HepG2 (cell line): ENCODE measurements around the gene MSX2. TPM values are rescaled to one million over a fixed set of nuclear protein-coding genes. Genes with fewer than 3 reads are reported as not detected.

Experiments used
- ATAC-seq: fragments of 200-7000 bp; cut with Tn5 transposase; 3 replicates; pipeline ENCODE4 v1.9.1; 2020; ENCODE audit warnings: mild to moderate bottlenecking, moderate library complexity
- BruUV-seq: library from RNA; stranded (reverse); fragments of 400-500 nt; replicated peaks from 2 replicates; lab custom pipeline; 2021; lab: Mats Ljungman, UMichigan
- CTCF ChIA-PET: fragments of 300-600 bp; formaldehyde crosslinking; extraction: SDS; loops from one replicate; lab custom pipeline; 2021; ENCODE audit warnings: low total read pairs, inconsistent platforms, low intra/inter-chr PET ratio; lab: Yijun Ruan, JAX
- POLR2A ChIA-PET: fragments of 350-600 bp; sonication (Branson Sonifier 250); formaldehyde crosslinking; loops from one replicate; lab custom pipeline; 2020; ENCODE audit warnings: antibody characterized with exemption, inconsistent platforms; lab: Yijun Ruan, JAX
- DNase-seq: peaks from one replicate; pipeline ENCODE4 v3.0.0-alpha.2; 2015; ENCODE audit warnings: low spot score
- FAIRE-seq: peaks from 3 replicates; lab custom pipeline; 2011; peaks lifted over from hg19 to GRCh38; lab: Jason Lieb, UNC
- H2AFZ ChIP-seq: one replicate; pipeline ENCODE4 v1.6.1; 2011; ENCODE audit warnings: low read length, inconsistent platforms
- H3K27ac ChIP-seq: fragments of 300-600 bp; 3 replicates; pipeline ENCODE4 v1.8.0; 2011; ENCODE audit warnings: mixed run types, mild to moderate bottlenecking, mixed read lengths, low read length, inconsistent platforms; ENCODE audit not compliant: insufficient read depth; ENCODE audit errors: extremely low read length
- H3K27me3 ChIP-seq, 2 experiments: fragments of 200-600 bp in 1 of 2; 2 replicates in 1 of 2; 3 replicates in 1 of 2; pipeline versions ENCODE4 v1.6.0 to v1.8.0; 2011; ENCODE audit warnings: low read length in 2 of 2, mild to moderate bottlenecking in 2 of 2, moderate library complexity in 2 of 2, inconsistent platforms in 1 of 2; ENCODE audit not compliant: insufficient read depth in 2 of 2, control insufficient read depth in 1 of 2
- H3K36me3 ChIP-seq, 2 experiments: fragments of 200-600 bp in 1 of 2; replicated peaks in 1 of 2; 2 replicates in 1 of 2; 3 replicates in 1 of 2; pipeline versions ENCODE4 v1.5.1 to v1.8.0; 2011; ENCODE audit warnings: low read length in 2 of 2, inconsistent platforms in 1 of 2; ENCODE audit not compliant: insufficient read depth in 2 of 2, control insufficient read depth in 1 of 2
- H3K4me1 ChIP-seq: 2 replicates; pipeline ENCODE4 v1.5.1; 2012; ENCODE audit warnings: low read length, inconsistent platforms; ENCODE audit not compliant: insufficient read depth
- H3K4me2 ChIP-seq: 2 replicates; pipeline ENCODE4 v1.6.0; 2011; ENCODE audit warnings: low read depth, low read length, inconsistent platforms
- H3K4me3 ChIP-seq, 3 experiments: fragments of 200-600 bp in 1 of 3; sonication (generic), shearing (Covaris generic) in 1 of 3; replicated peaks in 1 of 3; 2 replicates each; pipeline ENCODE4 v1.5.1; 2011 to 2016; ENCODE audit warnings: low read length in 3 of 3, inconsistent platforms in 2 of 3, low read depth in 2 of 3, mild to moderate bottlenecking in 2 of 3, control low read depth in 1 of 3, mixed read lengths in 1 of 3; ENCODE audit not compliant: insufficient read depth in 1 of 3
- H3K79me2 ChIP-seq: one replicate; pipeline ENCODE4 v1.6.1; 2011; ENCODE audit warnings: low read length, inconsistent platforms; ENCODE audit not compliant: insufficient read depth
- H3K9ac ChIP-seq: 2 replicates; pipeline ENCODE4 v1.6.0; 2011; ENCODE audit warnings: mild to moderate bottlenecking, low read depth, low read length, inconsistent platforms; ENCODE audit not compliant: insufficient read depth
- H3K9me3 ChIP-seq: 2 replicates; pipeline ENCODE4 v1.5.1; 2012; ENCODE audit warnings: mild to moderate bottlenecking, low read length
- H4K20me1 ChIP-seq: 2 replicates; pipeline ENCODE4 v1.6.0; 2011; ENCODE audit warnings: inconsistent platforms, mild to moderate bottlenecking, low read length, moderate library complexity; ENCODE audit not compliant: insufficient read depth
- CEBPB ChIP-seq: IDR thresholded peaks from 2 replicates; pipeline ENCODE4 v1.6.1; 2011; ENCODE audit warnings: low read depth, low read length, improper control_type of control experiment, borderline replicate concordance
- ELF1 ChIP-seq: sonication (generic); formaldehyde crosslinking; IDR thresholded peaks from 2 replicates; pipeline ENCODE4 v1.4.0; 2020; ENCODE audit warnings: missing genetic modification reagents
- FOXM1 ChIP-seq: sonication (generic); formaldehyde crosslinking; IDR thresholded peaks from 2 replicates; pipeline ENCODE4 v1.5.0; 2020; ENCODE audit warnings: missing genetic modification reagents
- HHEX ChIP-seq: IDR thresholded peaks from 2 replicates; pipeline ENCODE4 v1.6.1; 2016; ENCODE audit warnings: control low read depth
- HNF4G ChIP-seq, 2 experiments: sonication (generic) in 1 of 2; formaldehyde crosslinking in 1 of 2; IDR thresholded peaks; 2 replicates each; pipeline versions ENCODE4 v1.4.0 to v1.6.1; 2011 to 2020; ENCODE audit warnings: borderline replicate concordance in 2 of 2, low read depth in 2 of 2, mild to moderate bottlenecking in 2 of 2, low read length in 1 of 2, missing genetic modification reagents in 1 of 2, moderate library complexity in 1 of 2
- LCORL ChIP-seq, 2 experiments: fragments of 450-650 bp in 1 of 2; sonication (generic) in 1 of 2; formaldehyde crosslinking in 1 of 2; IDR thresholded peaks; 2 replicates each; pipeline versions ENCODE4 v1.5.0 to v1.6.1; 2017 to 2020; ENCODE audit warnings: antibody characterized with exemption in 1 of 2, missing genetic modification reagents in 1 of 2
- MXD3 ChIP-seq: IDR thresholded peaks from 2 replicates; pipeline ENCODE4 v1.6.1; 2016; ENCODE audit warnings: mild to moderate bottlenecking, missing biosample characterization, missing genetic modification reagents
- PBX3 ChIP-seq: sonication (generic); formaldehyde crosslinking; IDR thresholded peaks from 2 replicates; pipeline ENCODE4 v1.8.1; 2023; ENCODE audit warnings: missing genetic modification reagents, inconsistent platforms, borderline replicate concordance
- PITX1 ChIP-seq: sonication (generic); formaldehyde crosslinking; IDR thresholded peaks from 2 replicates; pipeline ENCODE4 v1.5.1; 2020; ENCODE audit warnings: mild to moderate bottlenecking, missing genetic modification reagents
- SOX5 ChIP-seq: IDR thresholded peaks from 2 replicates; pipeline ENCODE4 v1.6.1; 2016; ENCODE audit warnings: borderline replicate concordance
- TEAD3 ChIP-seq: optimal IDR thresholded peaks from 2 replicates; pipeline ENCODE3; 2016; ENCODE audit warnings: borderline replicate concordance
- WIZ ChIP-seq: sonication (generic); formaldehyde crosslinking; IDR thresholded peaks from 2 replicates; pipeline ENCODE4 v1.5.1; 2020; ENCODE audit warnings: mild to moderate bottlenecking, missing genetic modification reagents
- ZNF292 ChIP-seq: sonication (generic); formaldehyde crosslinking; IDR thresholded peaks from 2 replicates; pipeline ENCODE4 v1.8.1; 2022; ENCODE audit warnings: mild to moderate bottlenecking, low read depth, missing genetic modification reagents, borderline replicate concordance
- ZNF329 ChIP-seq: sonication (generic); formaldehyde crosslinking; IDR thresholded peaks from 2 replicates; pipeline ENCODE4 v1.9.0; 2021; ENCODE audit warnings: low read depth, mild to moderate bottlenecking, missing genetic modification reagents
- ZNF446 ChIP-seq: sonication (generic); formaldehyde crosslinking; IDR thresholded peaks from 2 replicates; pipeline ENCODE4 v1.5.0; 2020; ENCODE audit warnings: mild to moderate bottlenecking, missing genetic modification reagents
- ZNF468 ChIP-seq: sonication (generic); formaldehyde crosslinking; IDR thresholded peaks from 2 replicates; pipeline ENCODE4 v1.8.0; 2022; ENCODE audit warnings: mild to moderate bottlenecking, moderate library complexity, missing genetic modification reagents
- ZNF550 ChIP-seq: sonication (generic); formaldehyde crosslinking; IDR thresholded peaks from 2 replicates; pipeline ENCODE4 v1.4.0; 2020; ENCODE audit warnings: mild to moderate bottlenecking, missing genetic modification reagents, borderline replicate concordance
- ZSCAN22 ChIP-seq: sonication (generic); formaldehyde crosslinking; IDR thresholded peaks from 2 replicates; pipeline ENCODE4 v1.4.0; 2020; ENCODE audit warnings: mild to moderate bottlenecking, missing genetic modification reagents
- WGBS: methylation state at CpG from one replicate; pipeline ENCODE4 v1.1.6; 2017; ENCODE audit warnings: low lambda C conversion rate; 5-methylcytosine and 5-hydroxymethylcytosine counted together
- in situ Hi-C: cut with HindIII; loops from 2 replicates; pipeline ENCODE4 v1.10.0; 2017; ENCODE audit warnings: low pct_unique_long_range_greater_than_20kb; ENCODE audit not compliant: extremely low pct_ligation_motif_present
- intact Hi-C: fragments of 100-400 bp; cut with micrococcal nuclease; formaldehyde crosslinking; loops from one replicate; pipeline ENCODE4 v1.10.0; 2022; ENCODE audit not compliant: unreplicated experiment
- polyA plus RNA-seq, 8 experiments: library from polyadenylated mRNA; depleted of rRNA in 3 of 8; stranded (reverse) in 7 of 8; unstranded in 1 of 8; fragments of >200 nt; fragmentation: Illumina TruSeq in 4 of 8; extraction: Trizol in 4 of 8; gene quantifications; 2 replicates each; pipeline versions ENCODE4 v1.2.1 to v1.2.3, GENCODE V29; 2011 to 2016; ENCODE audit warnings: low read depth in 4 of 8, missing spikeins in 1 of 8, mixed read lengths in 1 of 8; ENCODE audit not compliant: insufficient read depth in 1 of 8
- total RNA-seq, 5 experiments: library from RNA; depleted of rRNA; stranded (reverse); fragments of >200 nt; fragmentation: Illumina TruSeq; extraction: Trizol; gene quantifications; 2 replicates each; pipeline ENCODE4 v1.2.3, GENCODE V29; 2016; ENCODE audit warnings: low read depth in 1 of 5
- TF ChIP-seq, protein P1 (sequence below): sonication (generic); formaldehyde crosslinking; IDR thresholded peaks from 2 replicates; pipeline ENCODE4 v1.4.0; 2020; ENCODE audit warnings: mild to moderate bottlenecking, missing genetic modification reagents
- TF ChIP-seq, protein P2 (sequence below): sonication (generic); formaldehyde crosslinking; IDR thresholded peaks from 2 replicates; pipeline ENCODE4 v1.9.0; 2021; ENCODE audit warnings: missing genetic modification reagents, mild to moderate bottlenecking, borderline replicate concordance

MSX2 gene
- total and polyA plus RNA-seq, 2 of the 13 experiments (the other 11 are each of a cell fraction or from before 2014, with no cell fraction given), result not detected

DNA sequence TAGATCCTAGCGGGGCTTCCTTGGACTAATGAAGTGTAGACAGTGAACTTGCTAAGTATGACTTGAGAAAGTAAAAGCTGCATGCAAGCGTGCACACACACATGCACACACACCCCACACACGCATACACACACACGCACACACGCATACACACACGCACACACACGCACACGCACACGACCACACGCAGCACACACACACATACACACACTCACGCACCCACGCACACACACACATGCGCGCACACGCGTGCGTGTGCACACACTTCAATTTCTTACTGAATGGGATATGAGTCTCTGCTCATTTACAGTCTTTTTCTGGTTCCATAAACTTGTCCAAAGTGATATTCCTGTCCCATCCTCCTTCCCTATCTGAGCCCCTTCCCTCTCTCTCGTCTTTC lies 41.2 kb downstream of the MSX2 start:
- ChIA-PET POLR2A (no interaction called here), CTCF (no interaction called here)
- Histone ChIP-seq H2AFZ (no peak overlapping the region), H3K27me3 (peaks cover 0 to 6% of the 10 kb centered on the region in 2 experiments; a peak in 1 of 5 replicates), H3K9ac (no peak overlapping the region), H3K36me3 (no peaks in the 10 kb centered on the region), H3K4me1 (no peaks in the 10 kb centered on the region), H3K4me3 (no peak overlapping the region), H3K79me2 (no peaks in the 10 kb centered on the region), H4K20me1 (no peaks in the 10 kb centered on the region), H3K4me2 (no peak overlapping the region)
- WGBS, result 78% methylated on average over 18 of the region's 18 CpGs
- intact Hi-C loops (no loop called here), in situ Hi-C loops (no loop called here)
- BruUV-seq, result no TSS peak
- FAIRE-seq (no peak), ATAC-seq (no peak), DNase-seq (no peak)
- TF ChIP-seq ZNF468 (no peak), HNF4G (IDR thresholded peaks at IDR 0.05; ENCODE audit: borderline replicate concordance, low read depth, low read length) (no peak), HNF4G (CRISPR knock-in tag; IDR thresholded peaks at IDR 0.05; ENCODE audit: borderline replicate concordance, low read depth) (no peak), ZNF292 (CRISPR knock-in tag) (no peak), ELF1 (CRISPR knock-in tag) (no peak), ZNF446 (CRISPR knock-in tag) (no peak), MXD3 (no peak), LCORL (IDR thresholded peaks at IDR 0.05) (no peak), LCORL (CRISPR knock-in tag; IDR thresholded peaks at IDR 0.05) (no peak), ZSCAN22 (CRISPR knock-in tag) (no peak), CEBPB (no peak), WIZ (CRISPR knock-in tag) (no peak), TEAD3 (no peak), PBX3 (CRISPR knock-in tag) (no peak), FOXM1 (CRISPR knock-in tag) (no peak), PITX1 (CRISPR knock-in tag) (no peak), ZNF550 (CRISPR knock-in tag) (no peak), SOX5 (CRISPR knock-in tag) (no peak), HHEX (CRISPR knock-in tag) (no peak), ZNF329 (no peak)
- TF ChIP-seq, protein P1, sequence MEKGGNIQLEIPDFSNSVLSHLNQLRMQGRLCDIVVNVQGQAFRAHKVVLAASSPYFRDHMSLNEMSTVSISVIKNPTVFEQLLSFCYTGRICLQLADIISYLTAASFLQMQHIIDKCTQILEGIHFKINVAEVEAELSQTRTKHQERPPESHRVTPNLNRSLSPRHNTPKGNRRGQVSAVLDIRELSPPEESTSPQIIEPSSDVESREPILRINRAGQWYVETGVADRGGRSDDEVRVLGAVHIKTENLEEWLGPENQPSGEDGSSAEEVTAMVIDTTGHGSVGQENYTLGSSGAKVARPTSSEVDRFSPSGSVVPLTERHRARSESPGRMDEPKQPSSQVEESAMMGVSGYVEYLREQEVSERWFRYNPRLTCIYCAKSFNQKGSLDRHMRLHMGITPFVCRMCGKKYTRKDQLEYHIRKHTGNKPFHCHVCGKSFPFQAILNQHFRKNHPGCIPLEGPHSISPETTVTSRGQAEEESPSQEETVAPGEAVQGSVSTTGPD, result no peak
- TF ChIP-seq, protein P2, sequence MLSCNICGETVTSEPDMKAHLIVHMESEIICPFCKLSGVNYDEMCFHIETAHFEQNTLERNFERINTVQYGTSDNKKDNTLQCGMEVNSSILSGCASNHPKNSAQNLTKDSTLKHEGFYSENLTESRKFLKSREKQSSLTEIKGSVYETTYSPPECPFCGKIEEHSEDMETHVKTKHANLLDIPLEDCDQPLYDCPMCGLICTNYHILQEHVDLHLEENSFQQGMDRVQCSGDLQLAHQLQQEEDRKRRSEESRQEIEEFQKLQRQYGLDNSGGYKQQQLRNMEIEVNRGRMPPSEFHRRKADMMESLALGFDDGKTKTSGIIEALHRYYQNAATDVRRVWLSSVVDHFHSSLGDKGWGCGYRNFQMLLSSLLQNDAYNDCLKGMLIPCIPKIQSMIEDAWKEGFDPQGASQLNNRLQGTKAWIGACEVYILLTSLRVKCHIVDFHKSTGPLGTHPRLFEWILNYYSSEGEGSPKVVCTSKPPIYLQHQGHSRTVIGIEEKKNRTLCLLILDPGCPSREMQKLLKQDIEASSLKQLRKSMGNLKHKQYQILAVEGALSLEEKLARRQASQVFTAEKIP (CRISPR knock-in tag), result no peak
- TF ChIP-seq, all 625 proteins: peak for 0
- no peaks in the 10 kb centered on the region for H3K9me3 ChIP-seq
- H3K27ac ChIP-seq, result no peak overlapping the region
